HCT116 (cell line): ENCODE data around the gene HMGCL. TPM values are rescaled to one million over a fixed set of nuclear protein-coding genes. Genes with fewer than 3 reads are reported as not detected.

Experiments used
- ATAC-seq: fragments of 200-7000 bp; cut with Tn5 transposase; 2 replicates; pipeline ENCODE4 v1.9.1; 2020; ENCODE audit warnings: mild to moderate bottlenecking, moderate library complexity
- BruUV-seq: library from RNA; stranded (reverse); fragments of 400-500 nt; replicated peaks from 2 replicates; lab custom pipeline; 2021; lab: Mats Ljungman, UMichigan
- CTCF ChIA-PET: fragments of 300-600 bp; sonication (Branson Sonifier 250); formaldehyde crosslinking; loops from one replicate; lab custom pipeline; 2021; ENCODE audit warnings: antibody characterized with exemption; lab: Charles Lee
- POLR2A ChIA-PET: fragments of 300-600, 350-600 bp; sonication (Branson Sonifier 250); formaldehyde crosslinking; loops from one replicate; lab custom pipeline; 2021; ENCODE audit warnings: antibody characterized with exemption; lab: Charles Lee
- RAD21 ChIA-PET, 2 experiments: fragments of 300-600 bp; sonication (Branson Sonifier 250); formaldehyde crosslinking; loops; one replicate each; lab custom pipeline; 2023; ENCODE audit warnings: low total read pairs in 2 of 2; ENCODE audit not compliant: uncharacterized antibody in 2 of 2, unreplicated experiment in 2 of 2, low non-redundant PET in 1 of 2; lab: Charles Lee
- DNase-seq: peaks from one replicate; pipeline ENCODE4 v3.0.0-alpha.2; 2010; ENCODE audit warnings: low read depth, low spot score
- H2AFZ ChIP-seq: fragments of 200-600 bp; shearing (Covaris generic), sonication (generic); 2 replicates; pipeline ENCODE4 v1.6.1; 2017; ENCODE audit warnings: low read depth, mixed run types, mixed read lengths, antibody characterized with exemption, low read length; ENCODE audit not compliant: poor library complexity, severe bottlenecking
- H3K27ac ChIP-seq: 2 replicates; pipeline ENCODE4 v1.5.1; 2012; ENCODE audit warnings: low read depth, low read length
- H3K27me3 ChIP-seq: fragments of 200-600 bp; sonication (generic); 2 replicates; pipeline ENCODE4 v1.6.1; 2016; ENCODE audit warnings: mixed run types, low read length, mixed read lengths; ENCODE audit not compliant: insufficient read depth
- H3K36me3 ChIP-seq, 2 experiments: fragments of 200-500 bp in 1 of 2; fragments of 200-600 bp in 1 of 2; sonication (Bioruptor generic) in 1 of 2; sonication (generic) in 1 of 2; 2 replicates each; pipeline versions ENCODE4 v1.5.1 to v1.6.1; 2014 to 2016; ENCODE audit warnings: low read length in 2 of 2, inconsistent platforms in 1 of 2, mixed read lengths in 1 of 2, mixed run types in 1 of 2; ENCODE audit not compliant: insufficient read depth in 2 of 2, control insufficient read depth in 1 of 2
- H3K4me1 ChIP-seq, 2 experiments: fragments of 200-600 bp in 1 of 2; sonication (generic) in 1 of 2; 2 replicates each; pipeline versions ENCODE4 v1.5.1 to v1.6.1; 2012 to 2017; ENCODE audit warnings: low read length in 2 of 2, inconsistent platforms in 1 of 2, mild to moderate bottlenecking in 1 of 2, mixed read lengths in 1 of 2, mixed run types in 1 of 2, moderate library complexity in 1 of 2; ENCODE audit not compliant: insufficient read depth in 2 of 2, control insufficient read depth in 1 of 2
- H3K4me2 ChIP-seq: fragments of 200-600 bp; sonication (generic); 2 replicates; pipeline ENCODE4 v1.6.1; 2017; ENCODE audit warnings: mixed run types, low read length, mixed read lengths
- H3K4me3 ChIP-seq, 2 experiments: fragments of 200-600 bp in 1 of 2; sonication (generic) in 1 of 2; replicated peaks in 1 of 2; 2 replicates each; pipeline ENCODE4 v1.5.1; 2011 to 2016; ENCODE audit warnings: low read length in 2 of 2, control low read depth in 1 of 2, low read depth in 1 of 2, mild to moderate bottlenecking in 1 of 2, mixed read lengths in 1 of 2, mixed run types in 1 of 2
- H3K79me2 ChIP-seq: fragments of 200-600 bp; sonication (generic); 2 replicates; pipeline ENCODE4 v1.6.1; 2017; ENCODE audit warnings: mild to moderate bottlenecking, mixed run types, low read length, moderate library complexity, mixed read lengths; ENCODE audit not compliant: insufficient read depth
- H3K9ac ChIP-seq: fragments of 200-600 bp; sonication (generic); 2 replicates; pipeline ENCODE4 v1.6.1; 2016; ENCODE audit warnings: low read length, mixed read lengths
- H3K9me2 ChIP-seq: fragments of 200-600 bp; sonication (generic), shearing (Covaris generic); 2 replicates; pipeline ENCODE4 v1.6.1; 2017; ENCODE audit warnings: mixed run types, mild to moderate bottlenecking, moderate library complexity; ENCODE audit not compliant: insufficient read depth
- H3K9me3 ChIP-seq, 2 experiments: fragments of 200-500 bp in 1 of 2; fragments of 200-600 bp in 1 of 2; sonication (Bioruptor generic) in 1 of 2; sonication (generic) in 1 of 2; 2 replicates each; pipeline ENCODE4 v1.6.1; 2014 to 2017; ENCODE audit warnings: low read length in 2 of 2, mixed read lengths in 2 of 2, inconsistent platforms in 1 of 2, low read depth in 1 of 2, mild to moderate bottlenecking in 1 of 2, mixed run types in 1 of 2, moderate library complexity in 1 of 2; ENCODE audit not compliant: control insufficient read depth in 1 of 2, insufficient read depth in 1 of 2
- H4K20me1 ChIP-seq: fragments of 200-600 bp; sonication (generic), shearing (Covaris generic); 2 replicates; pipeline ENCODE4 v1.6.1; 2017; ENCODE audit warnings: mixed run types, mild to moderate bottlenecking, moderate library complexity; ENCODE audit not compliant: insufficient read depth
- ATF3 ChIP-seq: IDR thresholded peaks from 2 replicates; pipeline ENCODE4 v1.6.1; 2012
- CBX3 ChIP-seq: IDR thresholded peaks from 2 replicates; pipeline ENCODE4 v1.6.1; 2012; ENCODE audit warnings: low read depth
- EGR1 ChIP-seq: IDR thresholded peaks from 2 replicates; pipeline ENCODE4 v1.6.1; 2012; ENCODE audit warnings: low read depth
- ELF1 ChIP-seq: IDR thresholded peaks from 2 replicates; pipeline ENCODE4 v1.6.1; 2012; ENCODE audit warnings: low read depth, borderline replicate concordance
- EZH2 ChIP-seq: fragments of 200-600 bp; sonication (generic); IDR thresholded peaks from 2 replicates; pipeline ENCODE4 v1.6.1; 2017; ENCODE audit warnings: antibody characterized with exemption, mixed run types
- EZH2phosphoT487 ChIP-seq: fragments of 200-600 bp; IDR thresholded peaks from 2 replicates; pipeline ENCODE4 v1.6.1; 2018; ENCODE audit warnings: antibody characterized with exemption, borderline replicate concordance
- FOSL1 ChIP-seq: IDR thresholded peaks from 2 replicates; pipeline ENCODE4 v1.6.1; 2012; ENCODE audit warnings: low read depth
- POLR2AphosphoS5 ChIP-seq: IDR thresholded peaks from 2 replicates; pipeline ENCODE4 v1.6.1; 2011; ENCODE audit warnings: mild to moderate bottlenecking, low read depth, low read length, moderate library complexity
- RAD21 ChIP-seq: IDR thresholded peaks from 2 replicates; pipeline ENCODE4 v1.6.1; 2012; ENCODE audit warnings: low read depth, mild to moderate bottlenecking
- SIN3A ChIP-seq: IDR thresholded peaks from 2 replicates; pipeline ENCODE4 v1.6.1; 2012; ENCODE audit warnings: low read depth
- SP1 ChIP-seq: IDR thresholded peaks from 2 replicates; pipeline ENCODE4 v1.6.1; 2012; ENCODE audit warnings: low read depth
- SRF ChIP-seq: IDR thresholded peaks from 2 replicates; pipeline ENCODE4 v1.6.1; 2012; ENCODE audit warnings: low read depth
- TCF7L2 ChIP-seq: IDR thresholded peaks from 2 replicates; pipeline ENCODE4 v1.7.0; 2011; ENCODE audit warnings: borderline replicate concordance, inconsistent platforms; ENCODE audit not compliant: insufficient read depth, insufficient read length; ENCODE audit errors: extremely low read depth
- YY1 ChIP-seq: IDR thresholded peaks from 2 replicates; pipeline ENCODE4 v1.6.1; 2011; ENCODE audit warnings: low read length, low read depth, moderate library complexity, mild to moderate bottlenecking; ENCODE audit not compliant: insufficient replicate concordance; ENCODE audit errors: extremely low read depth
- ZFX ChIP-seq: fragments of 450-650 bp; IDR thresholded peaks from 2 replicates; pipeline ENCODE4 v1.6.1; 2017
- ZNF274 ChIP-seq: fragments of 200-500 bp; sonication (Bioruptor generic); IDR thresholded peaks from 2 replicates; pipeline ENCODE4 v1.6.1; 2014; ENCODE audit warnings: mild to moderate bottlenecking, low read depth, low read length, inconsistent platforms
- intact Hi-C: fragments of 100-400 bp; cut with micrococcal nuclease; formaldehyde crosslinking; loops from 2 replicates; pipeline ENCODE4 v1.10.0; 2022
- total RNA-seq: library from RNA; stranded (reverse); gene quantifications from one replicate; pipeline ENCODE4 v1.2.1, GENCODE V29; 2021; ENCODE audit not compliant: unreplicated experiment
- TF ChIP-seq, protein P1 (sequence below): IDR thresholded peaks from 2 replicates; pipeline ENCODE4 v1.6.1; 2012

HMGCL gene
- total RNA-seq, 1 experiment from 2014 or later = 36.2 TPM

GRCh38 chr1:23774174-23774880 lies 50.9 kb downstream of the HMGCL start:
- H3K9ac ChIP-seq = no peak overlapping the region
- POLR2A ChIA-PET = no interaction called here

DNA sequence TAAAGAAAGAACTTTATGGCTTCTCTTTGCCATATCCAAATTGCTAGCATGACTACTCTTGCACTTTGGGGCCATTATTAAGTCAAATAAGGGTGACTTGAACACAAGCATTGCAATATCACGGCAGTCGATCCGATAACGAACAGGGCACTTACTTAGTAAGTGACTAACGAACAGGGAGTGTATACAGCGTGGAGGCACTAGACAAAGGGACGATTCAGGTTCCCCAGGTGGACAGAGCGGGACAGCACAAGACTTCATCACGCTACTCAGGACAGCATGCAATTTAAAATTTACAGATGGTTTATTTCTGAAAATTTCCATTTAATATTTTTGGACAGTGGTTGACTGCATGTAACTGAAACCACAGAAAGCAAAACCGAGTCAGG lies 52.4 kb downstream of the HMGCL start:
- TF ChIP-seq ELF1 = no peak
- TF ChIP-seq EZH2 = no peak
- no peak for TF ChIP-seq SIN3A
- TF ChIP-seq CBX3 = no peak
- TF ChIP-seq FOSL1 = no peak
- TF ChIP-seq POLR2AphosphoS5 = no peak
- TF ChIP-seq RAD21 = no peak
- no peak for TF ChIP-seq SP1
- no peak for TF ChIP-seq YY1
- no peak for TF ChIP-seq ZFX
- TF ChIP-seq, protein P1, sequence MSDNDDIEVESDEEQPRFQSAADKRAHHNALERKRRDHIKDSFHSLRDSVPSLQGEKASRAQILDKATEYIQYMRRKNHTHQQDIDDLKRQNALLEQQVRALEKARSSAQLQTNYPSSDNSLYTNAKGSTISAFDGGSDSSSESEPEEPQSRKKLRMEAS = no peak
- TF ChIP-seq EZH2phosphoT487 = no peak
- TF ChIP-seq EGR1 = no peak
- no peak for TF ChIP-seq SRF
- TF ChIP-seq ATF3 = no peak
- no peak for TF ChIP-seq TCF7L2
- no peaks in the 10 kb centered on the region for H3K9me3 ChIP-seq
- H4K20me1 ChIP-seq = no peaks in the 10 kb centered on the region
- no peak overlapping the region for H3K9ac ChIP-seq
- peaks cover 4% of the 10 kb centered on the region in 2 experiments; a peak in 2 of 4 replicates for H3K36me3 ChIP-seq
- H3K9me2 ChIP-seq = no peaks in the 10 kb centered on the region
- intact Hi-C loops = loop anchor here (1.0 to 5.0 kb wide), 4 partner anchors 81 to 619 kb away; partner anchors contain the start of gene FUCA1
- peaks cover 24% of the 10 kb centered on the region for H3K79me2 ChIP-seq
- RAD21 ChIA-PET = no interaction called here
- no peaks in the 10 kb centered on the region for H3K27me3 ChIP-seq
- H3K27ac ChIP-seq = no peak overlapping the region
- peaks cover 4 to 8% of the 10 kb centered on the region in 2 experiments; a peak in 2 of 4 replicates for H3K4me1 ChIP-seq
- DNase-seq = no peak
- POLR2A ChIA-PET = no interaction called here
- no peak overlapping the region for H3K4me2 ChIP-seq
- ATAC-seq = no peak
- H2AFZ ChIP-seq = no peak overlapping the region
- CTCF ChIA-PET = no interaction called here
- no TSS peak for BruUV-seq
- no peak overlapping the region for H3K4me3 ChIP-seq

More at GRCh38 chr1:23774174-23774880, 50.9 kb downstream of the HMGCL start:
- Histone ChIP-seq H3K4me1 (peaks cover 7 to 12% of the 10 kb centered on the region in 2 experiments), H3K4me3 (no peak overlapping the region), H3K79me2 (peaks cover 37% of the 10 kb centered on the region), H4K20me1 (peaks cover 1% of the 10 kb centered on the region; the same call in 1 of the 2 replicates), H3K27ac (no peak overlapping the region), H2AFZ (no peak overlapping the region), H3K9me3 (no peaks in the 10 kb centered on the region), H3K4me2 (no peak overlapping the region), H3K27me3 (no peaks in the 10 kb centered on the region), H3K9me2 (no peaks in the 10 kb centered on the region), H3K36me3 (peaks cover 0 to 4% of the 10 kb centered on the region in 2 experiments; a peak in 1 of 4 replicates)
- RAD21 ChIA-PET = no interaction called here
- CTCF ChIA-PET = interaction anchor here (0.7 to 0.9 kb wide), 2 partner anchors 37 to 142 kb away, joined by 3 read pairs; no protein-coding TSS in a partner anchor
- ATAC-seq = no peak
- no peak for TF ChIP-seq ZNF274
- intact Hi-C loops = loop anchor here (5.0 kb wide), 2 partner anchors 93 to 618 kb away; partner anchors contain the start of gene FUCA1
- BruUV-seq = no TSS peak
- DNase-seq = no peak
